ENCODE measurements around the gene TMIGD3. TPM values are rescaled to one million over a fixed set of nuclear protein-coding genes. Genes with fewer than 3 reads are reported as not detected.

TMIGD3 gene
- total RNA-seq, 3 donors from 2014 or later (not counting 1 experiment from before 2014, with no cell fraction given) = 1.0 TPM; not detected in 2

DNA sequence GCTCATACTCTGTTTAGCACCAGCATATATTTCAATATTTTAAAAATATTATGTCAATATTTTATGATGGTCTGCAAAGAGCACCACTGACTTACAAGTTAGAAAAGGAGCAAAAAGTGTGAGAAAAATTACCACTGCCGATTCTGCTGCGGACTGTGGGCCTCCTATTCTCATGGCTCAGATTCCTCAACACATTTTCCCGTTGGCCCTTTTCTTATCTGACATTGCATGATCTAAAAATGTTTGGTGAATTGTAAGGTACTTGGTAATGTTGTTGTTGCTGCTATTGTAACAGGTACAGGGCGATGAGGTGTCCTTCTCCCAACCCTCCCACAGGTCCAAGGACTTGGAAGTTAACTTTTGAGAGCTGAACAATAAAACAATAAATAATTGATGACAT, 28.9 kb downstream of the TMIGD3 start:
- Mint-ChIP-seq H3K4me3 (peak overlapping the region; percentile 97), H3K36me3 (peaks cover 12% of the 10 kb centered on the region), H3K27me3 (ENCODE audit: low read depth in 2 of 2) (no peaks in the 10 kb centered on the region), H3K27ac (no peak overlapping the region), H3K4me1 (peaks cover 36 to 48% of the 10 kb centered on the region in 2 donors), H3K9me3 (no peaks in the 10 kb centered on the region)
- Histone ChIP-seq H3K36me3 (ENCODE audit: control insufficient read depth, insufficient read depth, low read length) (peaks cover 17% of the 10 kb centered on the region), H3K4me1 (ENCODE audit: control insufficient read depth, insufficient read depth, low read length) (peaks cover 64% of the 10 kb centered on the region), H3K4me3 (ENCODE audit: low read length) (peak overlapping the region; percentile 60), H3K9me3 (ENCODE audit: control insufficient read depth, insufficient read depth, low read length) (no peaks in the 10 kb centered on the region), H3K27ac (ENCODE audit: low read length) (peak overlapping the region; percentile 79), H3K27me3 (ENCODE audit: control insufficient read depth, insufficient read depth, low read length) (no peaks in the 10 kb centered on the region)
- DNase-seq = no peak
- 20% methylated on average over 3 of the region's 4 CpGs for WGBS (ENCODE audit: insufficient coverage)
- TF ChIP-seq, protein P1, sequence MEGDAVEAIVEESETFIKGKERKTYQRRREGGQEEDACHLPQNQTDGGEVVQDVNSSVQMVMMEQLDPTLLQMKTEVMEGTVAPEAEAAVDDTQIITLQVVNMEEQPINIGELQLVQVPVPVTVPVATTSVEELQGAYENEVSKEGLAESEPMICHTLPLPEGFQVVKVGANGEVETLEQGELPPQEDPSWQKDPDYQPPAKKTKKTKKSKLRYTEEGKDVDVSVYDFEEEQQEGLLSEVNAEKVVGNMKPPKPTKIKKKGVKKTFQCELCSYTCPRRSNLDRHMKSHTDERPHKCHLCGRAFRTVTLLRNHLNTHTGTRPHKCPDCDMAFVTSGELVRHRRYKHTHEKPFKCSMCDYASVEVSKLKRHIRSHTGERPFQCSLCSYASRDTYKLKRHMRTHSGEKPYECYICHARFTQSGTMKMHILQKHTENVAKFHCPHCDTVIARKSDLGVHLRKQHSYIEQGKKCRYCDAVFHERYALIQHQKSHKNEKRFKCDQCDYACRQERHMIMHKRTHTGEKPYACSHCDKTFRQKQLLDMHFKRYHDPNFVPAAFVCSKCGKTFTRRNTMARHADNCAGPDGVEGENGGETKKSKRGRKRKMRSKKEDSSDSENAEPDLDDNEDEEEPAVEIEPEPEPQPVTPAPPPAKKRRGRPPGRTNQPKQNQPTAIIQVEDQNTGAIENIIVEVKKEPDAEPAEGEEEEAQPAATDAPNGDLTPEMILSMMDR (IDR thresholded peaks at IDR 0.05) = no peak
- intact Hi-C loops (cut with micrococcal nuclease) = loop anchor here (2.0 to 10.0 kb wide), 3 partner anchors 32 to 280 kb away; partner anchors contain the start of gene DDX20
- no peak for ATAC-seq

DNA sequence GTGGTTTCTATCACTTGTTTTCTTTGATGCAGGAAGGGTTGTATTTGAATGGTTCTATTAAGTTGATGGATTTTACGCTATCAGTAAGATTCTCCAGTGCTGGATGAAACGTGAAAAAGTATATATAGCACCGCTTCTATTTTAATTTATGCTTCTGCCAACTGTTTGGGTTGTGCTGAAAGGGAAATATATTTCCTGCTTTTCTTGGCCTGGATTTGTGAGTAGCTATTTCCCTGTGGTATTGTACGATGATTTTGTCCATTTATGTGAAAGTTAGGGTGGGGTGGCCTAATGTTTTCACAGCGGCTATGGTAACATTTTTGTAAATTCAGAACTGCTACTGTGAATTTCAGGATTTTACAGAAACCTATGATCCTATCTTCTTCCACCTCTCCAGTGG, 29.3 kb downstream of the TMIGD3 start:
- Mint-ChIP-seq H3K4me1 (peaks cover 36 to 48% of the 10 kb centered on the region in 2 donors), H3K27me3 (ENCODE audit: low read depth in 2 of 2) (no peaks in the 10 kb centered on the region)

DNA sequence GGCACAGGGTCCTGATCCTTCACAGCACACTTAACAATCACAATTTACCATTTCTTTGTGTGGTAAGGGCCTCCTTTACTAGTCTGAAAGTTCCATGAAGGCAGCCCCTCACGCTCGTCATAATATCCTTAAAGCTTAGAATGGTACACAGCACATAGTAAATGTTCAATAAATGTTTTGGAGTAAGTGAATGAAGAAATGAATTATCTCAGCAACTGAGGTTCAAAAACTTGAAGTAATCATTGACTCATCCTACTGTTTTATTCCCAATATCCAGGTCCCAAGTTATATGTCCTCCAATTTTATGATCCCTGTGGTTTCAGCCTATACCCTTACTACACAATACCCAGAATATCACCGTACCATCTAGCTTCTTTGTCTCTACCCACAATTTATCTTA, 31.9 kb downstream of the TMIGD3 start:
- H3K4me1 ChIP-seq (ENCODE audit: control insufficient read depth, insufficient read depth, low read length) = peaks cover 45% of the 10 kb centered on the region
- H3K36me3 ChIP-seq (ENCODE audit: control insufficient read depth, insufficient read depth, low read length) = peaks cover 13% of the 10 kb centered on the region
- no peak overlapping the region for H3K4me3 Mint-ChIP-seq
- WGBS (ENCODE audit: insufficient coverage) = 93% methylated on average over 2 of the region's 3 CpGs
- intact Hi-C loops (cut with micrococcal nuclease) = loop anchor here (10.0 kb wide), 1 partner anchor 283 kb away; the partner anchor contains the start of gene DDX20
- TF ChIP-seq, protein P1 (IDR thresholded peaks at IDR 0.05) = no peak
- H3K27me3 Mint-ChIP-seq (ENCODE audit: low read depth in 2 of 2) = no peaks in the 10 kb centered on the region
- no peaks in the 10 kb centered on the region for H3K36me3 Mint-ChIP-seq
- peak in 1 of 3 donors; percentile 1 for ATAC-seq
- no peaks in the 10 kb centered on the region for H3K9me3 ChIP-seq (ENCODE audit: control insufficient read depth, insufficient read depth, low read length)
- H3K27ac Mint-ChIP-seq = no peak overlapping the region
- H3K9me3 Mint-ChIP-seq = no peaks in the 10 kb centered on the region
- H3K4me3 ChIP-seq (ENCODE audit: low read length) = no peak overlapping the region
- peak overlapping the region; percentile 86 for H3K27ac ChIP-seq (ENCODE audit: low read length)
- no peaks in the 10 kb centered on the region for H3K27me3 ChIP-seq (ENCODE audit: control insufficient read depth, insufficient read depth, low read length)
- no peak for DNase-seq
- peaks cover 15 to 25% of the 10 kb centered on the region in 2 donors for H3K4me1 Mint-ChIP-seq

More for the DNA sequence above, 29.3 kb downstream of the TMIGD3 start:
- DNase-seq = no peak
- Mint-ChIP-seq H3K36me3 (peaks cover 12% of the 10 kb centered on the region), H3K27ac (no peak overlapping the region), H3K9me3 (no peaks in the 10 kb centered on the region), H3K4me3 (peak overlapping the region; percentile 97)
- Histone ChIP-seq H3K27ac (ENCODE audit: low read length) (peak overlapping the region; percentile 79), H3K4me3 (ENCODE audit: low read length) (peak overlapping the region; percentile 60), H3K36me3 (ENCODE audit: control insufficient read depth, insufficient read depth, low read length) (peaks cover 19% of the 10 kb centered on the region), H3K4me1 (ENCODE audit: control insufficient read depth, insufficient read depth, low read length) (peaks cover 64% of the 10 kb centered on the region), H3K9me3 (ENCODE audit: control insufficient read depth, insufficient read depth, low read length) (no peaks in the 10 kb centered on the region), H3K27me3 (ENCODE audit: control insufficient read depth, insufficient read depth, low read length) (no peaks in the 10 kb centered on the region)
- no peak for ATAC-seq
- intact Hi-C loops (cut with micrococcal nuclease) = loop anchor here (2.0 to 10.0 kb wide), 3 partner anchors 33 to 281 kb away; partner anchors contain the start of gene DDX20
- 44% methylated on average over 4 of the region's 5 CpGs for WGBS (ENCODE audit: insufficient coverage)
- TF ChIP-seq, protein P1 (IDR thresholded peaks at IDR 0.05) = no peak

DNA sequence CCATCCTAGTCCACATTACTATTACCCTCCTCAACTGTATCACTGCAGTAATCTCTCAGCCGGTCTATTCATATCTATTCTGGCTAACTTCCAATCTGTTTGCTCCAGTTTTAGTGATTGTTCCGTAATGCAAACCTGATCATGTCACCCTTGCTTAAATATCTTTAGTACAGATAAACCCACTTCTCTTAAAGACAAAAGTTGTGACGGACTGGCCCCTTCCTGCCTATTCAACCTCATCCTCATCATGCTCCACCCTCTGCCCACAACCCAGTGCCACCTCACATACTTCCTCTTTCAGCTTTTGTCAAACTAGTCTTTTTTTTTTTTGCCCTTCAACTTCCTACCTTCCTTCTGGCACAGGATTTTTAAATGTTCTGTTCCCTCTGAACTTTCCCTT, 32.4 kb downstream of the TMIGD3 start:
- DNase-seq (peak; percentile 50 to 89), ATAC-seq (peak; percentile 66 to 88 (median 79))
- H3K36me3 Mint-ChIP-seq = no peaks in the 10 kb centered on the region
- H3K9me3 Mint-ChIP-seq = no peaks in the 10 kb centered on the region
- no peaks in the 10 kb centered on the region for H3K27me3 Mint-ChIP-seq (ENCODE audit: low read depth in 2 of 2)
- H3K4me3 ChIP-seq (ENCODE audit: low read length) = peak overlapping the region; percentile 6
- intact Hi-C loops (cut with micrococcal nuclease) = loop anchor here (10.0 kb wide), 1 partner anchor 284 kb away; the partner anchor contains the start of gene DDX20
- peaks cover 13% of the 10 kb centered on the region for H3K36me3 ChIP-seq (ENCODE audit: control insufficient read depth, insufficient read depth, low read length)
- WGBS (ENCODE audit: insufficient coverage) = 0% methylated on average over 3 of the region's 3 CpGs
- H3K27ac Mint-ChIP-seq = no peak overlapping the region
- H3K4me1 Mint-ChIP-seq = peaks cover 10 to 19% of the 10 kb centered on the region in 2 donors
- H3K27me3 ChIP-seq (ENCODE audit: control insufficient read depth, insufficient read depth, low read length) = no peaks in the 10 kb centered on the region
- H3K4me3 Mint-ChIP-seq = no peak overlapping the region
- H3K9me3 ChIP-seq (ENCODE audit: control insufficient read depth, insufficient read depth, low read length) = no peaks in the 10 kb centered on the region
- TF ChIP-seq, protein P1 (IDR thresholded peaks at IDR 0.05) = no peak
- peak overlapping the region; percentile 86 for H3K27ac ChIP-seq (ENCODE audit: low read length)
- H3K4me1 ChIP-seq (ENCODE audit: control insufficient read depth, insufficient read depth, low read length) = peaks cover 40% of the 10 kb centered on the region

Measured in natural killer cell (primary cell).